ENCODE data around the gene ALDOA. TPM values are rescaled to one million over a fixed set of nuclear protein-coding genes. Genes with fewer than 3 reads are reported as not detected.
A peak's percentile ranks its signal among the peaks of the same experiment; 100 is the strongest.
"Not testable (repeated sequence)": the region's sequence is repeated elsewhere in the genome, so short reads cannot be mapped to it uniquely, and the experiment has no call there.

ALDOA gene
- total RNA-seq: 1,000 to 10,000 TPM in 3 of 4 donors, 100 to 1,000 TPM in 1; 752 to 2,025 (median 1,174) TPM

GRCh38 chr16:30065102-30065942 is at the start of gene ALDOA:
Gene ALDOA (plus strand): TSS chr16:30065760. CDS start chr16:30066898, 1,138 bp downstream.
- 0 to 1% methylated on average over 38 to 59 of the region's 99 CpGs for WGBS, 2 donors

GRCh38 chr16:30016555-30017276 is 48.8 kb upstream of the ALDOA start:
- no peaks in the 10 kb centered on the region for H3K36me3 ChIP-seq
- no peak for TF ChIP-seq POLR2A (IDR thresholded peaks at IDR 0.05)
- TF ChIP-seq, protein P1, sequence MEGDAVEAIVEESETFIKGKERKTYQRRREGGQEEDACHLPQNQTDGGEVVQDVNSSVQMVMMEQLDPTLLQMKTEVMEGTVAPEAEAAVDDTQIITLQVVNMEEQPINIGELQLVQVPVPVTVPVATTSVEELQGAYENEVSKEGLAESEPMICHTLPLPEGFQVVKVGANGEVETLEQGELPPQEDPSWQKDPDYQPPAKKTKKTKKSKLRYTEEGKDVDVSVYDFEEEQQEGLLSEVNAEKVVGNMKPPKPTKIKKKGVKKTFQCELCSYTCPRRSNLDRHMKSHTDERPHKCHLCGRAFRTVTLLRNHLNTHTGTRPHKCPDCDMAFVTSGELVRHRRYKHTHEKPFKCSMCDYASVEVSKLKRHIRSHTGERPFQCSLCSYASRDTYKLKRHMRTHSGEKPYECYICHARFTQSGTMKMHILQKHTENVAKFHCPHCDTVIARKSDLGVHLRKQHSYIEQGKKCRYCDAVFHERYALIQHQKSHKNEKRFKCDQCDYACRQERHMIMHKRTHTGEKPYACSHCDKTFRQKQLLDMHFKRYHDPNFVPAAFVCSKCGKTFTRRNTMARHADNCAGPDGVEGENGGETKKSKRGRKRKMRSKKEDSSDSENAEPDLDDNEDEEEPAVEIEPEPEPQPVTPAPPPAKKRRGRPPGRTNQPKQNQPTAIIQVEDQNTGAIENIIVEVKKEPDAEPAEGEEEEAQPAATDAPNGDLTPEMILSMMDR (IDR thresholded peaks at IDR 0.05): no peak
- 77 to 78% methylated on average over 8 of the region's 8 CpGs for WGBS, 2 donors
- H3K27me3 ChIP-seq: no peaks in the 10 kb centered on the region
- H3K27ac ChIP-seq: no peak overlapping the region
- intact Hi-C loops (cut with DNase I): no loop called here
- peaks cover 11% of the 10 kb centered on the region in 2 donors for H3K4me1 ChIP-seq
- no peak overlapping the region for H3K4me3 ChIP-seq (replicated peaks in 1 of 3)
- no peak for DNase-seq
- H3K9me3 ChIP-seq: no peaks in the 10 kb centered on the region

More at GRCh38 chr16:30065102-30065942, at the start of gene ALDOA:
- peak; percentile 82 to 98 for TF ChIP-seq POLR2A (IDR thresholded peaks at IDR 0.05)
- TF ChIP-seq, protein P1 (IDR thresholded peaks at IDR 0.05): no peak
- DNase-seq: peak; percentile 98
- Histone ChIP-seq H3K27me3 (no peaks in the 10 kb centered on the region), H3K4me1 (peaks cover 24 to 46% of the 10 kb centered on the region in 2 donors), H3K36me3 (peaks cover 30 to 34% of the 10 kb centered on the region in 2 donors), H3K4me3 (replicated peaks in 1 of 3) (peak within 1 kb of the TSS; percentile 86 to 97 (median 95)), H3K9me3 (no peaks in the 10 kb centered on the region), H3K27ac (peak within 1 kb of the TSS; percentile 97 to 99 (median 98))
- intact Hi-C loops (cut with DNase I): no loop called here

DNA sequence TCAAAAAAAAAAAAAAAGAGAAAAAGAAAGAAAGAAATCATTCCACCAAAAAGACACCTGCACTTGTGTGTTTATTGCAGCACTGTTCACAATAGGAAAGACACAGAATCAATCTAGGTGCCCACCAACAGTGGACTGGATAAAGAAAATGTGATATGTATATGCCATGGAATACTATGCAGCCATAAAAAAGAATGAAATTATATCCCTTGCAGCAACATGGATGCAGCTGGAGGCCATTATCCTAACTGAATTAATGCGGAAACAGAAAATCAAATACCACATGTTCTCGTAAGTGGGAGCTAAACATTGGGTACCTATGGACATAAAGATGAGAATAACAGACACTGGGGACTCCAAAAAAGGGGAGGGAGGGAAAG is 48.3 kb upstream of the ALDOA start:
- no peak overlapping the region for H3K4me3 ChIP-seq (replicated peaks in 1 of 3)
- intact Hi-C loops (cut with DNase I): no loop called here
- H3K36me3 ChIP-seq: no peaks in the 10 kb centered on the region
- H3K9me3 ChIP-seq: no peaks in the 10 kb centered on the region
- no peaks in the 10 kb centered on the region for H3K27me3 ChIP-seq
- DNase-seq: no peak
- 97 to 99% methylated on average over 2 of the region's 2 CpGs for WGBS, 2 donors
- peaks cover 11 to 12% of the 10 kb centered on the region in 2 donors for H3K4me1 ChIP-seq
- no peak overlapping the region for H3K27ac ChIP-seq
- TF ChIP-seq, protein P1 (IDR thresholded peaks at IDR 0.05): no peak
- TF ChIP-seq POLR2A (IDR thresholded peaks at IDR 0.05): no peak

DNA sequence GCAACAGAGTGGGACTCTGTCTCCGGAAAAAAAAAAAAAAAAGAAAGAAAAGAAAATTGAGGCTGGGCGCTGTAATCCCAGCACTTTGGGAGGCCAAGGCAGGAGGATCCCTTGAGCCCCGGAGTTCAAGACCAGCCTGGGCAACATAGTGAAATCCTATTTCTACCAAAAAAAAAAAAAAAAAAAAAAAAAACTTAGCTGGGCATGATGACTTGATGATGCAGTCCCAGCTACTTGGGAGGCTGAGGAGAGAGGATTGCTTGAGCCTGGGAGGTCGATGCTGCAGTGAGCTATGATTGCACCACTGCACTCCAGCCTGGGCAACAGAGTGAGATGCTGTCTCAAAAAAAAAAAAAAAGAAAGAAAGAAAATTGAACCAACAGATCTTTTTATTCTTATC is 47.6 kb upstream of the ALDOA start:
- H3K9me3 ChIP-seq; DNase-seq; H3K36me3 ChIP-seq; H3K27me3 ChIP-seq; intact Hi-C loops (cut with DNase I); H3K27ac ChIP-seq; H3K4me3 ChIP-seq (replicated peaks in 1 of 3): not testable (repeated sequence)
- WGBS, 2 donors: 85 to 87% methylated on average over 4 of the region's 4 CpGs
- peaks cover 11 to 12% of the 10 kb centered on the region in 2 donors for H3K4me1 ChIP-seq

DNA sequence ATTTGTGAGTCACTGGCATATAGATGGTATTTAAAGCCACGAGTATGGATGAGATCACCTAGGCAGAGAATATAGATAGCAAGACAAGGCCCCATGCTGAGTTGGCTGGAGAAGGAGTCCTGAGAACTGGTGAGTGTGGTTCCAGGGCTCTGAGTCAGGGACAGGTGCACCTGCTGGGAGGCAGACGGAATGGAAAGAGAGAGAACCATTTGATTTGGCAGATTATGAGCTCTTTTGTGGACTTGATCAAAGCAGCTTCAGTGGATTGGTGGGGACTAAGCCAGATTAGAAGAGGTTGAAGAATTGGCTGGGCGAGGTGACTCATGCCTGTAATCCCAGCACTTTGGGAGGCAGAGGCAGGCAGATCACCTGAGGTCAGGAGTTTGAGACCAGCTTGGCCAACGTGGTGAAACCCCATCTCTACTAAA is 46.8 kb upstream of the ALDOA start:
- H3K4me1 ChIP-seq: peaks cover 11 to 12% of the 10 kb centered on the region in 2 donors
- TF ChIP-seq, protein P1 (IDR thresholded peaks at IDR 0.05): no peak
- TF ChIP-seq POLR2A (IDR thresholded peaks at IDR 0.05): no peak
- no peaks in the 10 kb centered on the region for H3K27me3 ChIP-seq
- H3K9me3 ChIP-seq: no peaks in the 10 kb centered on the region
- intact Hi-C loops (cut with DNase I): no loop called here
- no peak overlapping the region for H3K4me3 ChIP-seq (replicated peaks in 1 of 3)
- DNase-seq: no peak
- WGBS, 2 donors: 76 to 86% methylated on average over 4 of the region's 4 CpGs
- H3K36me3 ChIP-seq: no peaks in the 10 kb centered on the region
- no peak overlapping the region for H3K27ac ChIP-seq

Data from thyroid gland (tissue), 4 donors.